Muscle of leg (tissue), 11 donors: Measurements from ENCODE around the gene TNFSF13. TPM values are rescaled to one million over a fixed set of nuclear protein-coding genes. Genes with fewer than 3 reads are reported as not detected.

Experiments used
- DNase-seq: peaks from one replicate; pipeline ENCODE4 v3.0.0; 2013
- H3K27ac ChIP-seq: one replicate; pipeline ENCODE4 v1.5.1; 2013; ENCODE audit warnings: mild to moderate bottlenecking, low read length, control low read depth
- H3K27me3 ChIP-seq: one replicate; pipeline ENCODE4 v1.6.1; 2013; ENCODE audit warnings: low read length; ENCODE audit not compliant: control insufficient read depth, insufficient read depth
- H3K36me3 ChIP-seq: one replicate; pipeline ENCODE4 v1.6.1; 2013; ENCODE audit warnings: low read length; ENCODE audit not compliant: control insufficient read depth, insufficient read depth
- H3K4me1 ChIP-seq: one replicate; pipeline ENCODE4 v1.6.1; 2013; ENCODE audit warnings: low read length; ENCODE audit not compliant: control insufficient read depth, insufficient read depth
- H3K4me3 ChIP-seq: one replicate; pipeline ENCODE4 v1.5.1; 2013; ENCODE audit warnings: low read length, control low read depth
- H3K9me3 ChIP-seq: replicated peaks from 2 replicates; pipeline ENCODE4 v1.6.1; 2013; ENCODE audit warnings: low read depth, low read length; ENCODE audit not compliant: control insufficient read depth
- WGBS: methylation state at CpG from one replicate; pipeline ENCODE4 v1.1.5; 2013; ENCODE audit warnings: missing lambda C conversion rate; ENCODE audit not compliant: insufficient coverage; 5-methylcytosine and 5-hydroxymethylcytosine counted together
- polyA plus RNA-seq, 8 donors: library from polyadenylated mRNA; unstranded; fragments of 120-200 nt; gene quantifications; one replicate each; pipeline versions ENCODE4 v1.2.1 to v1.2.3, GENCODE V29; 2013; ENCODE audit warnings: inconsistent platforms in 1 of 8, low replicate concordance in 1 of 8; ENCODE audit not compliant: insufficient read length in 8 of 8, insufficient read depth in 1 of 8
- total RNA-seq: library from RNA; stranded (reverse); fragments of 120-200 nt; gene quantifications from one replicate; pipeline ENCODE4 v1.2.4, GENCODE V29; 2013

Gene TNFSF13
- total and polyA plus RNA-seq, 9 donors, result 2.2 to 5.9 (median 4.3) TPM

- Histone ChIP-seq H3K36me3 (peaks cover 76% of the 10 kb centered on the region), H3K27ac (peak overlapping the region; percentile 99), H3K27me3 (no peaks in the 10 kb centered on the region), H3K4me1 (peaks cover 33% of the 10 kb centered on the region), H3K9me3 (no peaks in the 10 kb centered on the region), H3K4me3 (peak overlapping the region; percentile 100)
- no peak for DNase-seq
- WGBS, result no CpG with 5 or more reads among the region's 15 CpGs
Observed at GRCh38 chr17:7574176-7574953, 15.8 kb downstream of the TNFSF13 start.

- whole genome bisulfite sequencing, result 67% methylated on average over 1 of the region's 1 CpG
Observed at GRCh38 chr17:7575481-7575883, 16.9 kb downstream of the TNFSF13 start.

GRCh38 chr17:7575959-7576358, 17.4 kb downstream of the TNFSF13 start:
- H3K4me3 ChIP-seq, result no peak overlapping the region
- 61% methylated on average over 5 of the region's 7 CpGs for WGBS
- H3K27ac ChIP-seq, result no peak overlapping the region

More at GRCh38 chr17:7575481-7575883, 16.9 kb downstream of the TNFSF13 start:
- peaks cover 75% of the 10 kb centered on the region for H3K36me3 ChIP-seq
- no peak for DNase-seq
- no peaks in the 10 kb centered on the region for H3K9me3 ChIP-seq
- H3K27ac ChIP-seq, result no peak overlapping the region
- H3K4me1 ChIP-seq, result peaks cover 36% of the 10 kb centered on the region
- H3K27me3 ChIP-seq, result no peaks in the 10 kb centered on the region
- no peak overlapping the region for H3K4me3 ChIP-seq

GRCh38 chr17:7576432-7576937, 17.9 kb downstream of the TNFSF13 start:
- Histone ChIP-seq H3K36me3 (peaks cover 74% of the 10 kb centered on the region), H3K4me1 (peaks cover 41% of the 10 kb centered on the region), H3K9me3 (no peaks in the 10 kb centered on the region), H3K4me3 (no peak overlapping the region), H3K27ac (no peak overlapping the region), H3K27me3 (no peaks in the 10 kb centered on the region)
- DNase-seq, result no peak
- 79% methylated on average over 12 of the region's 14 CpGs for WGBS

More at GRCh38 chr17:7575959-7576358, 17.4 kb downstream of the TNFSF13 start:
- Histone ChIP-seq H3K9me3 (no peaks in the 10 kb centered on the region), H3K27me3 (no peaks in the 10 kb centered on the region), H3K4me1 (peaks cover 36% of the 10 kb centered on the region), H3K36me3 (peaks cover 75% of the 10 kb centered on the region)
- DNase-seq, result no peak

- Histone ChIP-seq H3K27me3 (no peaks in the 10 kb centered on the region), H3K27ac (no peak overlapping the region), H3K4me1 (peaks cover 45% of the 10 kb centered on the region), H3K9me3 (no peaks in the 10 kb centered on the region), H3K4me3 (no peak overlapping the region), H3K36me3 (peaks cover 74% of the 10 kb centered on the region)
- DNase-seq, result no peak
- 73% methylated on average over 13 of the region's 17 CpGs for WGBS
Observed at GRCh38 chr17:7577327-7578199, 19.0 kb downstream of the TNFSF13 start.

GRCh38 chr17:7579001-7579833, 20.7 kb downstream of the TNFSF13 start, which contains the start of gene CD68:
Gene CD68, plus strand, starts transcription at chr17:7579638. Its CDS starts 40 bp downstream, at chr17:7579678.
- WGBS, result 22% methylated on average over 1 of the region's 7 CpGs
- peaks cover 70% of the 10 kb centered on the region for H3K36me3 ChIP-seq
- DNase-seq, result peak; percentile 85
- H3K4me3 ChIP-seq, result peak within 1 kb of the TSS; percentile 23
- H3K27ac ChIP-seq, result peak within 1 kb of the TSS; percentile 72
- H3K27me3 ChIP-seq, result no peaks in the 10 kb centered on the region
- H3K4me1 ChIP-seq, result peaks cover 51% of the 10 kb centered on the region
- H3K9me3 ChIP-seq, result no peaks in the 10 kb centered on the region

GRCh38 chr17:7579834-7580603, 21.5 kb downstream of the TNFSF13 start:
- Histone ChIP-seq H3K4me3 (peak overlapping the region; percentile 23), H3K9me3 (no peaks in the 10 kb centered on the region), H3K27ac (peak overlapping the region; percentile 72), H3K36me3 (peaks cover 62% of the 10 kb centered on the region), H3K4me1 (peaks cover 53% of the 10 kb centered on the region), H3K27me3 (no peaks in the 10 kb centered on the region)
- 61% methylated on average over 6 of the region's 12 CpGs for WGBS
- DNase-seq, result no peak

GRCh38 chr17:7580604-7581575, 22.3 kb downstream of the TNFSF13 start:
- Histone ChIP-seq H3K9me3 (no peaks in the 10 kb centered on the region), H3K36me3 (peaks cover 57% of the 10 kb centered on the region), H3K4me1 (peaks cover 47% of the 10 kb centered on the region), H3K27ac (peak overlapping the region; percentile 42), H3K27me3 (no peaks in the 10 kb centered on the region), H3K4me3 (peak overlapping the region; percentile 23)
- WGBS, result 72% methylated on average over 13 of the region's 23 CpGs
- no peak for DNase-seq
